DND-41 (cell line): ENCODE measurements around the gene TMEM219.

ENCODE experiments used
- ATAC-seq: fragments of 200-7000 bp; cut with Tn5 transposase; 3 replicates; pipeline ENCODE4 v1.9.1; 2021; ENCODE audit warnings: low read depth; ENCODE audit not compliant: insufficient read depth
- DNase-seq: peaks from one replicate; pipeline ENCODE4 v3.0.0-alpha.2; 2020
- H2AFZ ChIP-seq: 2 replicates; pipeline ENCODE4 v1.6.0; 2012; ENCODE audit warnings: low read depth, low read length
- H3K27ac ChIP-seq: 2 replicates; pipeline ENCODE4 v1.5.1; 2012; ENCODE audit warnings: low read length, inconsistent platforms
- H3K27me3 ChIP-seq: fragments of 200-600 bp; sonication (generic); 2 replicates; pipeline ENCODE4 v1.6.0; 2012; ENCODE audit warnings: low read length, mild to moderate bottlenecking, inconsistent platforms; ENCODE audit not compliant: insufficient read depth, poor library complexity
- H3K36me3 ChIP-seq: 2 replicates; pipeline ENCODE4 v1.5.1; 2012; ENCODE audit warnings: low read length, inconsistent platforms; ENCODE audit not compliant: insufficient read depth
- H3K4me1 ChIP-seq: 2 replicates; pipeline ENCODE4 v1.5.1; 2012; ENCODE audit warnings: mild to moderate bottlenecking, low read length; ENCODE audit not compliant: insufficient read depth
- H3K4me2 ChIP-seq: 2 replicates; pipeline ENCODE4 v1.6.0; 2012; ENCODE audit warnings: mild to moderate bottlenecking, moderate library complexity, low read length, inconsistent platforms; ENCODE audit not compliant: insufficient read depth
- H3K4me3 ChIP-seq, 2 experiments: fragments of 200-600 bp in 1 of 2; shearing (Covaris generic) in 1 of 2; 2 replicates each; pipeline ENCODE4 v1.5.1; 2012 to 2016; ENCODE audit warnings: inconsistent platforms in 2 of 2, low read length in 2 of 2, mild to moderate bottlenecking in 2 of 2, low read depth in 1 of 2, moderate library complexity in 1 of 2
- H3K79me2 ChIP-seq: 2 replicates; pipeline ENCODE4 v1.6.0; 2012; ENCODE audit warnings: low read length, inconsistent platforms; ENCODE audit not compliant: insufficient read depth
- H3K9ac ChIP-seq: 2 replicates; pipeline ENCODE4 v1.6.0; 2012; ENCODE audit warnings: low read depth, mild to moderate bottlenecking, inconsistent platforms, low read length, moderate library complexity
- H3K9me3 ChIP-seq: 2 replicates; pipeline ENCODE4 v1.5.1; 2012; ENCODE audit warnings: low read length, moderate library complexity, mild to moderate bottlenecking, inconsistent platforms; ENCODE audit not compliant: insufficient read depth, severe bottlenecking
- H4K20me1 ChIP-seq: 2 replicates; pipeline ENCODE4 v1.6.0; 2012; ENCODE audit warnings: low read length; ENCODE audit not compliant: insufficient read depth
- CTCF ChIP-seq: IDR thresholded peaks from 2 replicates; pipeline ENCODE4 v1.5.1; 2012; ENCODE audit warnings: borderline replicate concordance, low read length, moderate library complexity, mild to moderate bottlenecking; ENCODE audit not compliant: poor library complexity, severe bottlenecking; ENCODE audit errors: extremely low read depth
- EZH2 ChIP-seq: IDR thresholded peaks from 3 replicates; pipeline ENCODE4 v1.6.1; 2012; ENCODE audit warnings: borderline replicate concordance, low read depth, mild to moderate bottlenecking, moderate library complexity, low read length, inconsistent platforms; ENCODE audit not compliant: severe bottlenecking

Gene TMEM219

GRCh38 chr16:29991571-29991904 is 29.7 kb downstream of the TMEM219 start:
- TF ChIP-seq CTCF (no peak), EZH2 (no peak)
- H3K36me3 ChIP-seq: peaks cover 80% of the 10 kb centered on the region
- H3K4me2 ChIP-seq: no peak overlapping the region
- peaks cover 23% of the 10 kb centered on the region for H3K4me1 ChIP-seq
- H3K79me2 ChIP-seq: peaks cover 29% of the 10 kb centered on the region
- no peak overlapping the region for H3K4me3 ChIP-seq
- no peak overlapping the region for H3K9ac ChIP-seq
- H3K27me3 ChIP-seq: no peaks in the 10 kb centered on the region
- DNase-seq (no peak), ATAC-seq (no peak)
- H3K9me3 ChIP-seq: no peaks in the 10 kb centered on the region
- H2AFZ ChIP-seq: no peak overlapping the region
- H4K20me1 ChIP-seq: peaks cover 11% of the 10 kb centered on the region
- H3K27ac ChIP-seq: no peak overlapping the region

- no peaks in the 10 kb centered on the region for H3K27me3 ChIP-seq
- H2AFZ ChIP-seq: no peak overlapping the region
- H3K4me1 ChIP-seq: peaks cover 33% of the 10 kb centered on the region
- no peak overlapping the region for H3K4me3 ChIP-seq
- no peak overlapping the region for H3K9ac ChIP-seq
- no peak overlapping the region for H3K4me2 ChIP-seq
- no peaks in the 10 kb centered on the region for H3K9me3 ChIP-seq
- no peak overlapping the region for H3K27ac ChIP-seq
- DNase-seq (no peak), ATAC-seq (no peak)
- TF ChIP-seq EZH2 (no peak), CTCF (no peak)
- peaks cover 37% of the 10 kb centered on the region for H3K79me2 ChIP-seq
- peaks cover 80% of the 10 kb centered on the region for H3K36me3 ChIP-seq
- H4K20me1 ChIP-seq: peaks cover 11% of the 10 kb centered on the region
Measured at GRCh38 chr16:29992344-29992967, 30.6 kb downstream of the TMEM219 start.

GRCh38 chr16:29993191-29993902 is 31.5 kb downstream of the TMEM219 start:
- Histone ChIP-seq H3K79me2 (peaks cover 42% of the 10 kb centered on the region), H4K20me1 (peaks cover 6% of the 10 kb centered on the region), H3K4me2 (peak overlapping the region; percentile 91; the same call in 1 of the 2 replicates), H3K9me3 (no peaks in the 10 kb centered on the region), H3K27ac (peak overlapping the region; percentile 98), H3K27me3 (no peaks in the 10 kb centered on the region), H3K36me3 (peaks cover 79% of the 10 kb centered on the region), H3K4me1 (peaks cover 37% of the 10 kb centered on the region), H3K9ac (peak overlapping the region; percentile 84; the same call in 1 of the 2 replicates), H2AFZ (no peak overlapping the region), H3K4me3 (no peak overlapping the region)
- ATAC-seq: no peak
- TF ChIP-seq EZH2 (no peak), CTCF (no peak)
- DNase-seq: no peak
